Mammary epithelial cell (primary cell): Measurements from ENCODE around the gene PPFIA2.

Source experiments
- CTCF ChIP-seq, 2 donors: IDR thresholded peaks in 1 of 2; conservative IDR thresholded peaks in 1 of 2; 2 replicates each; pipeline ENCODE4 v1.5.1; 2011 to 2012; ENCODE audit warnings: inconsistent platforms in 2 of 2, low read length in 2 of 2, mild to moderate bottlenecking in 2 of 2, control low read depth in 1 of 2, low read depth in 1 of 2; ENCODE audit not compliant: insufficient read depth in 1 of 2; ENCODE audit errors: extremely low read depth in 1 of 2
- EZH2 ChIP-seq: IDR thresholded peaks from 2 replicates; pipeline ENCODE4 v1.6.1; 2012; ENCODE audit warnings: low read length, inconsistent platforms, borderline replicate concordance

- TF ChIP-seq CTCF (conservative IDR thresholded peaks at IDR 0.05 in 1 of 2, IDR thresholded peaks at IDR 0.05 in 1 of 2; ENCODE audit: extremely low read depth in 1 of 2, insufficient read depth in 1 of 2, low read depth in 1 of 2, low read length in 2 of 2) (no peak), EZH2 (no peak)
Observed at GRCh38 chr12:81727391-81727790, 31.8 kb downstream of the PPFIA2 start.
